ENCODE results near the gene AZU1. TPM values are rescaled to one million over a fixed set of nuclear protein-coding genes. Genes with fewer than 3 reads are reported as not detected.

Gene AZU1
- not detected in 2 replicates for total RNA-seq (2022)
- Bru-seq, nascent RNA = not detected
- percentile 15 among the genes with signal in this experiment for BruChase-seq, experiment 1, labeled RNA remaining after a 6-hour chase
- BruChase-seq, experiment 2, labeled RNA remaining after a 2-hour chase = not detected
- long read RNA-seq = 0 reads

- ChIA-PET CTCF (no interaction called here), POLR2A (no interaction called here)
- intact Hi-C loops (cut with micrococcal nuclease) = no loop called here
- BruUV-seq (replicated peaks) = no TSS peak
- no peaks in the 10 kb centered on the region for H3K27me3 Mint-ChIP-seq (ENCODE audit: insufficient read depth, unreplicated experiment)
- H3K9me3 Mint-ChIP-seq (ENCODE audit: unreplicated experiment) = no peaks in the 10 kb centered on the region
- no peak for TF ChIP-seq CTCF (IDR thresholded peaks at IDR 0.05; ENCODE audit: unreplicated experiment)
- H3K4me1 Mint-ChIP-seq (ENCODE audit: insufficient read depth, unreplicated experiment) = peaks cover 6% of the 10 kb centered on the region
- no peaks in the 10 kb centered on the region for H3K36me3 Mint-ChIP-seq (ENCODE audit: insufficient read depth, unreplicated experiment)
- no peak within 1 kb of the TSS for H3K27ac Mint-ChIP-seq (ENCODE audit: low read depth, unreplicated experiment)
- H3K4me3 Mint-ChIP-seq (ENCODE audit: unreplicated experiment) = no peak within 1 kb of the TSS
- peak; percentile 32 for DNase-seq (ENCODE audit: unreplicated experiment)
Observed at GRCh38 chr19:827710-828321, at the start of gene AZU1. Gene AZU1 (plus strand): TSS chr19:827837. CDS start chr19:827847, 10 bp downstream.

- BruUV-seq (replicated peaks) = TSS peak; percentile 39
- H3K27ac Mint-ChIP-seq (ENCODE audit: low read depth, unreplicated experiment) = peak overlapping the region; percentile 96
- H3K4me1 Mint-ChIP-seq (ENCODE audit: insufficient read depth, unreplicated experiment) = peaks cover 8% of the 10 kb centered on the region
- no peaks in the 10 kb centered on the region for H3K9me3 Mint-ChIP-seq (ENCODE audit: unreplicated experiment)
- H3K36me3 Mint-ChIP-seq (ENCODE audit: insufficient read depth, unreplicated experiment) = peaks cover 16% of the 10 kb centered on the region
- POLR2A ChIA-PET = interaction anchor here (0.6 to 1.9 kb wide), 9 partner anchors 9 to 243 kb away, joined by 3 to 13 read pairs (median 4); partner anchors contain the start of genes PTBP1, RNU6-2 and WDR18
- H3K4me3 Mint-ChIP-seq (ENCODE audit: unreplicated experiment) = peak overlapping the region; percentile 69
- intact Hi-C loops (cut with micrococcal nuclease) = no loop called here
- H3K27me3 Mint-ChIP-seq (ENCODE audit: insufficient read depth, unreplicated experiment) = no peaks in the 10 kb centered on the region
- DNase-seq (ENCODE audit: unreplicated experiment) = peak; percentile 99
- CTCF ChIA-PET = interaction anchor here (0.6 to 1.3 kb wide), 6 partner anchors 9 to 282 kb away, joined by 3 to 8 read pairs (median 4); no protein-coding TSS in a partner anchor
- TF ChIP-seq CTCF (IDR thresholded peaks at IDR 0.05; ENCODE audit: unreplicated experiment) = no peak
Observed at GRCh38 chr19:778910-779653, 48.6 kb upstream of the AZU1 start.

- ChIA-PET CTCF (interaction anchor here (0.7 kb wide), 1 partner anchor 216 kb away, joined by 4 read pairs; no protein-coding TSS in a partner anchor), POLR2A (interaction anchor here (1.8 kb wide), 1 partner anchor 18 kb away, joined by 6 read pairs; no protein-coding TSS in a partner anchor)
- Mint-ChIP-seq H3K9me3 (ENCODE audit: unreplicated experiment) (no peaks in the 10 kb centered on the region), H3K4me1 (ENCODE audit: insufficient read depth, unreplicated experiment) (peaks cover 8% of the 10 kb centered on the region), H3K27ac (ENCODE audit: low read depth, unreplicated experiment) (no peak overlapping the region), H3K4me3 (ENCODE audit: unreplicated experiment) (no peak overlapping the region), H3K27me3 (ENCODE audit: insufficient read depth, unreplicated experiment) (no peaks in the 10 kb centered on the region), H3K36me3 (ENCODE audit: insufficient read depth, unreplicated experiment) (peaks cover 16% of the 10 kb centered on the region)
- TF ChIP-seq CTCF (IDR thresholded peaks at IDR 0.05; ENCODE audit: unreplicated experiment) = no peak
- BruUV-seq (replicated peaks) = no TSS peak
- no peak for DNase-seq (ENCODE audit: unreplicated experiment)
- intact Hi-C loops (cut with micrococcal nuclease) = no loop called here
Observed at GRCh38 chr19:780935-781334, 46.7 kb upstream of the AZU1 start.

GRCh38 chr19:781800-782184, 45.8 kb upstream of the AZU1 start:
- POLR2A ChIA-PET = interaction anchor here (0.9 to 3.4 kb wide), 3 partner anchors 15 to 29 kb away, joined by 3 to 16 read pairs (median 6); partner anchors contain the start of gene PTBP1
- DNase-seq (ENCODE audit: unreplicated experiment) = no peak
- CTCF ChIA-PET = interaction anchor here (0.5 to 0.7 kb wide), 3 partner anchors 57 to 236 kb away, joined by 3 to 6 read pairs (median 4); no protein-coding TSS in a partner anchor
- H3K27ac Mint-ChIP-seq (ENCODE audit: low read depth, unreplicated experiment) = peak overlapping the region; percentile 79
- no TSS peak for BruUV-seq (replicated peaks)
- intact Hi-C loops (cut with micrococcal nuclease) = loop anchor here (1.0 kb wide), 1 partner anchor 16 kb away; the partner anchor contains the start of gene PTBP1
- no peaks in the 10 kb centered on the region for H3K9me3 Mint-ChIP-seq (ENCODE audit: unreplicated experiment)
- H3K36me3 Mint-ChIP-seq (ENCODE audit: insufficient read depth, unreplicated experiment) = peaks cover 16% of the 10 kb centered on the region
- H3K4me1 Mint-ChIP-seq (ENCODE audit: insufficient read depth, unreplicated experiment) = peaks cover 8% of the 10 kb centered on the region
- peak overlapping the region; percentile 69 for H3K4me3 Mint-ChIP-seq (ENCODE audit: unreplicated experiment)
- no peaks in the 10 kb centered on the region for H3K27me3 Mint-ChIP-seq (ENCODE audit: insufficient read depth, unreplicated experiment)
- TF ChIP-seq CTCF (IDR thresholded peaks at IDR 0.05; ENCODE audit: unreplicated experiment) = no peak

All from MCF 10A (cell line).